Measurements from ENCODE around the gene NUFIP2. TPM values are rescaled to one million over a fixed set of nuclear protein-coding genes. Genes with fewer than 3 reads are reported as not detected.

The NUFIP2 gene
- total RNA-seq, 1 donor from 2014 or later, result 45.5 TPM

Other genes starting within 250 kb of the NUFIP2 start
- 41.9 TPM for gene MYO18A, start 113.8 kb downstream of the NUFIP2 start, total RNA-seq (ENCODE audit: insufficient read depth, low replicate concordance)
- not detected for gene CRYBA1, start 47.3 kb downstream of the NUFIP2 start, total RNA-seq (ENCODE audit: insufficient read depth, low replicate concordance)
- 84.7 TPM for gene TAOK1, start 96.2 kb upstream of the NUFIP2 start, total RNA-seq (ENCODE audit: insufficient read depth, low replicate concordance)

All from umbilical cord (tissue), 1 donor.